Measurements from ENCODE around the gene PCOLCE2. TPM values are rescaled to one million over a fixed set of nuclear protein-coding genes. Genes with fewer than 3 reads are reported as not detected.

PCOLCE2 gene
- total and polyA plus RNA-seq, 8 donors = 0.75 to 26.9 (median 3.7) TPM; not detected in 2

- H3K4me3 ChIP-seq = no peak overlapping the region
- no peak for DNase-seq
- H3K9me3 ChIP-seq = peaks cover 0 to 3% (median 0%) of the 10 kb centered on the region in 4 donors
- WGBS, 5 donors = 75 to 86% (median 83%) methylated on average over 2 of the region's 2 CpGs
- H3K27ac ChIP-seq = no peak overlapping the region
- peaks cover 0 to 8% (median 0%) of the 10 kb centered on the region in 4 donors for H3K36me3 ChIP-seq
- TF ChIP-seq POLR2A (IDR thresholded peaks at IDR 0.05) = no peak
- no peaks in the 10 kb centered on the region for H3K4me1 ChIP-seq
- H3K27me3 ChIP-seq = no peaks in the 10 kb centered on the region
- intact Hi-C loops (cut with DNase I; ENCODE audit: low total_unique reads) = no loop called here
Measured at GRCh38 chr3:142778541-142778940, 110.3 kb downstream of the PCOLCE2 start.

GRCh38 chr3:142777927-142778326, 111.0 kb downstream of the PCOLCE2 start:
- Histone ChIP-seq H3K4me3 (no peak overlapping the region), H3K36me3 (peaks cover 0 to 8% (median 0%) of the 10 kb centered on the region in 4 donors), H3K9me3 (peaks cover 0 to 3% (median 0%) of the 10 kb centered on the region in 4 donors), H3K27ac (no peak overlapping the region), H3K4me1 (no peaks in the 10 kb centered on the region), H3K27me3 (no peaks in the 10 kb centered on the region)
- intact Hi-C loops (cut with DNase I; ENCODE audit: low total_unique reads) = no loop called here
- TF ChIP-seq EP300 (IDR thresholded peaks at IDR 0.05) = no peak
- TF ChIP-seq CTCF (IDR thresholded peaks at IDR 0.05) = no peak
- TF ChIP-seq POLR2AphosphoS5 (IDR thresholded peaks at IDR 0.05) = no peak
- no peak for TF ChIP-seq POLR2A (IDR thresholded peaks at IDR 0.05)
- DNase-seq = no peak

DNA sequence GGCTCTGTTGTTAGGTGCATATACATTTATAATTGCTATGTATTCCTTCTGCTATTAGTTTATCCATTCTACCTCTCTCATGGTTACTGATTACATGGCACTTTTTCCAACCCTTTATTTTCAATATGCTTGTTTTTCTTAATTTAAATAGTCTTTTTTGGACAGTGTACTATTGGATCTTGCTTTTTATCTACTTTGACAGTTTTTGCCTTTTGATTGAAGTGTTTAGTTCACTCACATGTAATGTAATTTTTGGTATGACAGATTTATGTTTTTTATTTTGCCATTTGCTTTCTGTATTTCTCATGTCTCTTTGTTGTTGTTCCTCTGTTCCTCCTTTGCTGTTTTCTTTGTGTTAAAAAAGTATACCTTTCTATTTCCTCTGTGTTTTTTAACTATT, 120.5 kb downstream of the PCOLCE2 start:
- Histone ChIP-seq H3K4me1 (no peaks in the 10 kb centered on the region), H3K36me3 (peaks cover 0 to 38% (median 2%) of the 10 kb centered on the region in 4 donors), H3K27me3 (no peaks in the 10 kb centered on the region), H3K9me3 (peaks cover 0 to 17% (median 5%) of the 10 kb centered on the region in 4 donors), H3K27ac (no peak overlapping the region), H3K4me3 (no peak overlapping the region)
- TF ChIP-seq POLR2AphosphoS5 (IDR thresholded peaks at IDR 0.05) (no peak), POLR2A (IDR thresholded peaks at IDR 0.05) (no peak), EP300 (IDR thresholded peaks at IDR 0.05) (no peak), CTCF (IDR thresholded peaks at IDR 0.05) (no peak)
- no peak for DNase-seq
- intact Hi-C loops (cut with DNase I; ENCODE audit: low total_unique reads) = no loop called here

Small RNAs within 50 kb of the gene (small RNA-seq; reads per million reads assigned to genes)
- gene RNU7-47P = 0 reads per million in 4 donors

Other genes starting within 250 kb of the PCOLCE2 start
- 10 to 100 TPM in 1 of 5 donors, 1 to 10 TPM in 4; 1.2 to 28.8 (median 4.8) TPM for gene TRPC1, start 165.0 kb downstream of the PCOLCE2 start, total RNA-seq
- 1 to 10 TPM; 1.7 to 2.7 (median 2.6) TPM for gene TRPC1, start 165.0 kb downstream of the PCOLCE2 start, polyA plus RNA-seq
- gene PAQR9, start 74.6 kb upstream of the PCOLCE2 start, total RNA-seq = not detected
- not detected for gene PAQR9, start 74.6 kb upstream of the PCOLCE2 start, polyA plus RNA-seq
- 100 to 1,000 TPM in 2 of 5 donors, 10 to 100 TPM in 3; 50.4 to 156 (median 96.5) TPM for gene U2SURP, start 112.5 kb upstream of the PCOLCE2 start, total RNA-seq
- gene U2SURP, start 112.5 kb upstream of the PCOLCE2 start, polyA plus RNA-seq = 10 to 100 TPM; 12.8 to 27.6 (median 16.6) TPM
- gene CHST2, start 230.7 kb upstream of the PCOLCE2 start, total RNA-seq = 1 to 10 TPM in 4 of 5 donors, under 1 TPM in 1; 0.89 to 5.7 (median 2.3) TPM
- gene CHST2, start 230.7 kb upstream of the PCOLCE2 start, polyA plus RNA-seq = 1 to 10 TPM in 2 of 3 donors, under 1 TPM in 1; 0.73 to 5.9 (median 4.6) TPM